ENCODE measurements around the gene PSMG4. TPM values are rescaled to one million over a fixed set of nuclear protein-coding genes. Genes with fewer than 3 reads are reported as not detected.

The PSMG4 gene
- total and polyA plus RNA-seq, 10 of the 15 experiments (the other 5 are each of a cell fraction or from before 2014, with no cell fraction given): 7.1 to 62.6 (median 29.8) TPM

GRCh38 chr6:3252369-3252768 is 6.4 kb upstream of the PSMG4 start:
- no peak for FAIRE-seq
- in situ Hi-C loops (cut with MboI): loop anchor here (5.0 kb wide), 1 partner anchor 125 kb away; no protein-coding TSS in a partner anchor
- no peak overlapping the region for H3K4me2 ChIP-seq (ENCODE audit: control insufficient read depth, insufficient read depth)

DNA sequence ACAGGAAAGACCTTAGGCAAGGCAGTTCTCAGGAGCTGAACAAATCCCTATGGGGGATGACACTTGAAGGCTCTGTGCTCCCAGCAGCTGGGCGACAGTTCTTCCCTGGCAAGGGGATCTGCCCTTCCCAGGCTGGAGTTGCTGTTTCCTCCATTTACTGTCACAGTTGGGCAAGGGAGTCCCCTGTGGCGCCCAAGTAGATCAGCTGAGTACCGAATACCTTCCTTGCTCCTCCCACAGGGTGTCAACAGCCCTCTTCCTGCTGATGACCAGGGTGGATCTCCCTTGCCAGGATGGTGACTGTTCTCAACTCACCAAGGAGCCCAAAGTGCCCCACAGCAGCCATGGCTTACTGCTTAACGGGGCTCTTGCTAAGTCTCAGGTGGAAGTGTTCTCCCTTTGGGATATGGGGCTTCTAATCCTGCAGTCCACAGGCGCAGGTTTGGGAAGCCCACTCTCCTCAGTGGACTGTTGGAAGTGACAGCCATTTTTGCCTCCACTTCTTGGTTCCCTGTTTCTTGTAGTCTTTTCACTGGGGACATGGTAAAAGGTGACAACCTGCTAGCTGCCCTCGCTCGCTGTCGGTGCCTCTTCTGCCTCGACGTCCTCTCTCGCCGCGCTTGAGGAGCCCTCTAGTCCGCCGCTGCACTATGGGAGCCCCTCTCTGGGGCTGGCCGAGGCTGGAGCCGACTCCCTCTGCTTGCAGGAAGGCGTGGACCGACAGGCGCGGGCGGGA is 5.7 kb upstream of the PSMG4 start:
- FAIRE-seq: no peak
- Histone ChIP-seq H3K79me2 (ENCODE audit: control insufficient read depth, insufficient read depth, low read length) (no peaks in the 10 kb centered on the region), H3K9me3 (replicated peaks; ENCODE audit: control insufficient read depth, insufficient read depth, low read length) (no peaks in the 10 kb centered on the region), H3K27ac (ENCODE audit: control insufficient read depth, insufficient read depth) (no peak overlapping the region), H3K27me3 (replicated peaks in 1 of 2; ENCODE audit: control insufficient read depth in 2 of 2, insufficient read depth in 2 of 2, low read length in 1 of 2) (peaks cover 0 to 4% of the 10 kb centered on the region in 2 experiments; a peak in 3 of 4 replicates), H2AFZ (ENCODE audit: control insufficient read depth, low read depth, low read length) (no peak overlapping the region), H3K9ac (ENCODE audit: control insufficient read depth, insufficient read depth, low read length) (no peak overlapping the region), H3K36me3 (ENCODE audit: control insufficient read depth in 2 of 2, insufficient read depth in 2 of 2, low read length in 1 of 2) (no peaks in the 10 kb centered on the region), H3K4me1 (ENCODE audit: control insufficient read depth, insufficient read depth, low read length) (no peaks in the 10 kb centered on the region), H3K4me2 (ENCODE audit: control insufficient read depth, insufficient read depth) (no peak overlapping the region), H3K4me3 (no peak overlapping the region), H4K20me1 (ENCODE audit: control insufficient read depth, insufficient read depth) (no peaks in the 10 kb centered on the region)
- SMC1A ChIA-PET (ENCODE audit: uncharacterized antibody, unreplicated experiment): interaction anchor here (1.3 to 3.8 kb wide), 4 partner anchors 40 to 479 kb away, joined by 3 to 32 read pairs (median 14); no protein-coding TSS in a partner anchor
- no peak for DNase-seq (ENCODE audit: low read depth, low spot score)
- 70% methylated on average over 15 of the region's 22 CpGs for whole genome bisulfite sequencing (ENCODE audit: insufficient coverage, insufficient replicate concordance, low lambda C conversion rate, missing lambda C conversion rate)
- no TSS peak for BruUV-seq (replicated peaks)
- TF ChIP-seq TCF7 (IDR thresholded peaks at IDR 0.05; ENCODE audit: borderline replicate concordance): no peak
- TF ChIP-seq ZNF384 (IDR thresholded peaks at IDR 0.05; ENCODE audit: borderline replicate concordance, low read depth, low read length): no peak
- TF ChIP-seq, protein P1, sequence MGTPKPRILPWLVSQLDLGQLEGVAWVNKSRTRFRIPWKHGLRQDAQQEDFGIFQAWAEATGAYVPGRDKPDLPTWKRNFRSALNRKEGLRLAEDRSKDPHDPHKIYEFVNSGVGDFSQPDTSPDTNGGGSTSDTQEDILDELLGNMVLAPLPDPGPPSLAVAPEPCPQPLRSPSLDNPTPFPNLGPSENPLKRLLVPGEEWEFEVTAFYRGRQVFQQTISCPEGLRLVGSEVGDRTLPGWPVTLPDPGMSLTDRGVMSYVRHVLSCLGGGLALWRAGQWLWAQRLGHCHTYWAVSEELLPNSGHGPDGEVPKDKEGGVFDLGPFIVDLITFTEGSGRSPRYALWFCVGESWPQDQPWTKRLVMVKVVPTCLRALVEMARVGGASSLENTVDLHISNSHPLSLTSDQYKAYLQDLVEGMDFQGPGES (IDR thresholded peaks at IDR 0.05): no peak
- no peak for TF ChIP-seq SP1 (IDR thresholded peaks at IDR 0.05; ENCODE audit: low read depth, low read length)
- no peak for TF ChIP-seq SMC3 (IDR thresholded peaks at IDR 0.05; ENCODE audit: borderline replicate concordance, low read length)
- no peak for TF ChIP-seq HDAC2 (IDR thresholded peaks at IDR 0.05)
- no peak for TF ChIP-seq PML (IDR thresholded peaks at IDR 0.05; ENCODE audit: low read length)
- no peak for TF ChIP-seq TAF1 (IDR thresholded peaks at IDR 0.05; ENCODE audit: borderline replicate concordance, low read depth, low read length)
- no peak for TF ChIP-seq SMAD5 (IDR thresholded peaks at IDR 0.05; ENCODE audit: low read depth)
- POLR2A ChIA-PET: no interaction called here
- CTCF ChIA-PET: interaction anchor here (2.2 to 3.5 kb wide), 5 partner anchors 13 to 128 kb away, joined by 5 to 61 read pairs (median 14); partner anchors contain the start of gene TUBB2A
- in situ Hi-C loops (cut with MboI) (loop anchor here (5.0 kb wide), 1 partner anchor 126 kb away; no protein-coding TSS in a partner anchor), intact Hi-C loops (cut with micrococcal nuclease; ENCODE audit: unreplicated experiment) (loop anchor here (5.0 kb wide), 1 partner anchor 256 kb away; the partner anchor contains the start of gene NQO2)
- RAD21 ChIA-PET (ENCODE audit: unreplicated experiment): interaction anchor here (2.6 kb wide), 1 partner anchor 44 kb away, joined by 17 read pairs; no protein-coding TSS in a partner anchor
- ATAC-seq: no peak

More at GRCh38 chr6:3252369-3252768, 6.4 kb upstream of the PSMG4 start:
- H3K9me3 ChIP-seq (replicated peaks; ENCODE audit: control insufficient read depth, insufficient read depth, low read length): no peaks in the 10 kb centered on the region
- intact Hi-C loops (cut with micrococcal nuclease; ENCODE audit: unreplicated experiment): loop anchor here (5.0 kb wide), 1 partner anchor 255 kb away; the partner anchor contains the start of gene NQO2
- H3K36me3 ChIP-seq (ENCODE audit: control insufficient read depth in 2 of 2, insufficient read depth in 2 of 2, low read length in 1 of 2): no peaks in the 10 kb centered on the region
- CTCF ChIA-PET: interaction anchor here (1.1 to 3.6 kb wide), 16 partner anchors 9 to 483 kb away, joined by 3 to 61 read pairs (median 12); no protein-coding TSS in a partner anchor
- no TSS peak for BruUV-seq (replicated peaks)
- SMC1A ChIA-PET (ENCODE audit: uncharacterized antibody, unreplicated experiment): interaction anchor here (1.3 to 3.8 kb wide), 5 partner anchors 13 to 480 kb away, joined by 4 to 32 read pairs (median 6); no protein-coding TSS in a partner anchor
- H3K79me2 ChIP-seq (ENCODE audit: control insufficient read depth, insufficient read depth, low read length): no peaks in the 10 kb centered on the region
- no peak for TF ChIP-seq RCOR1 (conservative IDR thresholded peaks at IDR 0.05; ENCODE audit: low read depth, low read length)
- no peak for TF ChIP-seq EGR1 (IDR thresholded peaks at IDR 0.05; ENCODE audit: borderline replicate concordance in 1 of 2, low read depth in 2 of 2, low read length in 2 of 2)
- TF ChIP-seq HCFC1 (IDR thresholded peaks at IDR 0.05; ENCODE audit: low read length): no peak
- H4K20me1 ChIP-seq (ENCODE audit: control insufficient read depth, insufficient read depth): no peaks in the 10 kb centered on the region
- DNase-seq (ENCODE audit: low read depth, low spot score) (no peak), ATAC-seq (no peak)
- RAD21 ChIA-PET (ENCODE audit: unreplicated experiment): interaction anchor here (0.8 to 2.6 kb wide), 5 partner anchors 40 to 189 kb away, joined by 3 to 17 read pairs (median 7); no protein-coding TSS in a partner anchor
- no peak overlapping the region for H3K9ac ChIP-seq (ENCODE audit: control insufficient read depth, insufficient read depth, low read length)
- WGBS (ENCODE audit: insufficient coverage, insufficient replicate concordance, low lambda C conversion rate, missing lambda C conversion rate): 84% methylated on average over 10 of the region's 10 CpGs
- H3K4me3 ChIP-seq: no peak overlapping the region
- H2AFZ ChIP-seq (ENCODE audit: control insufficient read depth, low read depth, low read length): no peak overlapping the region
- POLR2A ChIA-PET: no interaction called here
- no peaks in the 10 kb centered on the region for H3K4me1 ChIP-seq (ENCODE audit: control insufficient read depth, insufficient read depth, low read length)
- H3K27ac ChIP-seq (ENCODE audit: control insufficient read depth, insufficient read depth): no peak overlapping the region
- H3K27me3 ChIP-seq (replicated peaks in 1 of 2; ENCODE audit: control insufficient read depth in 2 of 2, insufficient read depth in 2 of 2, low read length in 1 of 2): peaks cover 0 to 6% of the 10 kb centered on the region in 2 experiments; a peak in 3 of 4 replicates

Data from GM12878 (cell line).